ENCODE data around the gene TEX26. TPM values are rescaled to one million over a fixed set of nuclear protein-coding genes. Genes with fewer than 3 reads are reported as not detected.

Gene TEX26
- total RNA-seq, 1 donor from 2014 or later, result not detected

- Mint-ChIP-seq H3K4me3 (ENCODE audit: low read depth) (no peak overlapping the region), H3K27me3 (peaks cover 29% of the 10 kb centered on the region), H3K36me3 (ENCODE audit: insufficient read depth) (no peaks in the 10 kb centered on the region), H3K9me3 (ENCODE audit: low read depth) (no peaks in the 10 kb centered on the region), H3K4me1 (ENCODE audit: low read depth) (no peaks in the 10 kb centered on the region), H3K27ac (no peak overlapping the region)
- no peak for DNase-seq (ENCODE audit: low spot score, unreplicated experiment)
- TF ChIP-seq, protein P1, sequence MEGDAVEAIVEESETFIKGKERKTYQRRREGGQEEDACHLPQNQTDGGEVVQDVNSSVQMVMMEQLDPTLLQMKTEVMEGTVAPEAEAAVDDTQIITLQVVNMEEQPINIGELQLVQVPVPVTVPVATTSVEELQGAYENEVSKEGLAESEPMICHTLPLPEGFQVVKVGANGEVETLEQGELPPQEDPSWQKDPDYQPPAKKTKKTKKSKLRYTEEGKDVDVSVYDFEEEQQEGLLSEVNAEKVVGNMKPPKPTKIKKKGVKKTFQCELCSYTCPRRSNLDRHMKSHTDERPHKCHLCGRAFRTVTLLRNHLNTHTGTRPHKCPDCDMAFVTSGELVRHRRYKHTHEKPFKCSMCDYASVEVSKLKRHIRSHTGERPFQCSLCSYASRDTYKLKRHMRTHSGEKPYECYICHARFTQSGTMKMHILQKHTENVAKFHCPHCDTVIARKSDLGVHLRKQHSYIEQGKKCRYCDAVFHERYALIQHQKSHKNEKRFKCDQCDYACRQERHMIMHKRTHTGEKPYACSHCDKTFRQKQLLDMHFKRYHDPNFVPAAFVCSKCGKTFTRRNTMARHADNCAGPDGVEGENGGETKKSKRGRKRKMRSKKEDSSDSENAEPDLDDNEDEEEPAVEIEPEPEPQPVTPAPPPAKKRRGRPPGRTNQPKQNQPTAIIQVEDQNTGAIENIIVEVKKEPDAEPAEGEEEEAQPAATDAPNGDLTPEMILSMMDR (IDR thresholded peaks at IDR 0.05; ENCODE audit: unreplicated experiment), result no peak
Observed at GRCh38 chr13:31011901-31012654, 79.6 kb downstream of the TEX26 start.

GRCh38 chr13:31012655-31013024 is 80.2 kb downstream of the TEX26 start:
- Mint-ChIP-seq H3K4me1 (ENCODE audit: low read depth) (no peaks in the 10 kb centered on the region), H3K4me3 (ENCODE audit: low read depth) (no peak overlapping the region), H3K36me3 (ENCODE audit: insufficient read depth) (no peaks in the 10 kb centered on the region), H3K27ac (no peak overlapping the region), H3K27me3 (peaks cover 27% of the 10 kb centered on the region), H3K9me3 (ENCODE audit: low read depth) (no peaks in the 10 kb centered on the region)
- no peak for DNase-seq (ENCODE audit: low spot score, unreplicated experiment)
- TF ChIP-seq, protein P1 (IDR thresholded peaks at IDR 0.05; ENCODE audit: unreplicated experiment), result peak; percentile 34

- no peak overlapping the region for H3K4me3 Mint-ChIP-seq (ENCODE audit: low read depth)
- H3K27ac Mint-ChIP-seq, result no peak overlapping the region
- no peak for DNase-seq (ENCODE audit: low spot score, unreplicated experiment)
- no peaks in the 10 kb centered on the region for H3K36me3 Mint-ChIP-seq (ENCODE audit: insufficient read depth)
- no peaks in the 10 kb centered on the region for H3K4me1 Mint-ChIP-seq (ENCODE audit: low read depth)
- peaks cover 26% of the 10 kb centered on the region for H3K27me3 Mint-ChIP-seq
- no peaks in the 10 kb centered on the region for H3K9me3 Mint-ChIP-seq (ENCODE audit: low read depth)
- TF ChIP-seq, protein P1 (IDR thresholded peaks at IDR 0.05; ENCODE audit: unreplicated experiment), result no peak
Observed at GRCh38 chr13:31014456-31014855, 82.0 kb downstream of the TEX26 start.

DNA sequence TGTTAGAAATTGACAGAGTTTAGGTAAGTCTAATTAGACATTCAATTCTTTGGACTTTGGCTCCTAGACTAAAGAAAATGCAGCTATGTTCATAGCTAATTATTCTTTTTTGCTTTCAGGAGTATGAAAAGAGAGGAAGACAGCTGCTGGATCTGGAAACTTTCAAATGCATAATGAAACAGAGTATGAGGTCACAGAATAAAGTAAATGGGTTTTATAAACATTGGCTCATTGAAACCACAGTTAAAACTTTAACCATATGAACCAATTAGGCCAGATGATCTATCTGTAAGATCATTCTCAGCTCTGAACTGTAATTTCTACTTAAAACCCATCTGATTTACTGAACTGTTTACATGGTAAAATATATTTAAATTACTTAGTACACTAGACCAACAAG is 82.7 kb downstream of the TEX26 start:
- H3K4me1 Mint-ChIP-seq (ENCODE audit: low read depth), result no peaks in the 10 kb centered on the region
- H3K4me3 Mint-ChIP-seq (ENCODE audit: low read depth), result no peak overlapping the region
- H3K9me3 Mint-ChIP-seq (ENCODE audit: low read depth), result no peaks in the 10 kb centered on the region
- no peaks in the 10 kb centered on the region for H3K36me3 Mint-ChIP-seq (ENCODE audit: insufficient read depth)
- no peak overlapping the region for H3K27ac Mint-ChIP-seq
- TF ChIP-seq, protein P1 (IDR thresholded peaks at IDR 0.05; ENCODE audit: unreplicated experiment), result no peak
- peaks cover 23% of the 10 kb centered on the region for H3K27me3 Mint-ChIP-seq
- DNase-seq (ENCODE audit: low spot score, unreplicated experiment), result no peak

DNA sequence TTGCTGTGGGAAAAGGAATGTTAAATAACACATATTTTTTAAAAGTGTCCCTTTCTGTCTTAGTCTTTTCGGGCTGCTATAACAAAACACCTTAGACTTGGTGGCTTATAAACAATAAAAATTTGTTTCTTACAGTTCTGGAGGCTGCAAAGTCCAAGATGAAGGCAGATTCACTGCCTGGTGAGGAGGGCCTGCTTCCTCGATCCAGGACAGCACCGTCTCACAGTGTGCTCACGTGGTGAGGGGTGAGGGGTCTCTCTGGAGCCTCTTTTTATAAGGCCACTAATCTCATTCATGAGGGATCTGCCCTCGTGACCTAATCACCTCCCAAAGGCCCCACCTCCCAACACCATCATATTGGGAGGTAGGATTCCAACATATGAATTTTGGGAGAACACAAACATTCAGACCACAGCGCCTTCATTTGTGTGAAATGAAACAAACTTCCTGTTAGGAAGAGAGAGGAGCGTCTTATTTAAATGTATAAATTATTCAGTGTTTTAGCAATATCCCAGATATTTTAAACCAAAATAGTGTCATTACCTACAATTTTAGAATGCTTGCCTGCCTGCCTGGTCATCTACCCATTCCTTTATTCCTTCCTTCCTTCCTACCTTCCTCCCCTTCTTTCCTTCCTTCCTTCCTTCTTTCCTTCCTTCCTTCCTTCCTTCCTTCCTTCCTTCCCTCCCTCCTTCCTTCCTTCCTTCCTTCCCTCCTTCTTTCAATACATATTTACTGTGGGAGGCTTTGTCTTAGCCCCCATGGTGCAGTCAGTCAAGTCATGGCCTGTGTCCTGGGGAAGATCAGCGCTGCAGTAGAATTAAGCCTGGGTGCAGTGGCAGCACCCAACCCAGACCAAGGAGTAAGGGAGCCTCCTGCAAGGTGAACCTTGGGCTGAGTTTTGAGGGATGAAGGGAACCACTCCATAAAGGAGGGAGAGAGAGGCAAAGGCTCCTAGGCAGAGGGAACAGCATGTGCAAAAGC is 84.2 kb downstream of the TEX26 start:
- Mint-ChIP-seq H3K4me3 (ENCODE audit: low read depth) (no peak overlapping the region), H3K9me3 (ENCODE audit: low read depth) (no peaks in the 10 kb centered on the region), H3K4me1 (ENCODE audit: low read depth) (no peaks in the 10 kb centered on the region), H3K27ac (no peak overlapping the region), H3K27me3 (peaks cover 19% of the 10 kb centered on the region), H3K36me3 (ENCODE audit: insufficient read depth) (no peaks in the 10 kb centered on the region)
- TF ChIP-seq, protein P1 (IDR thresholded peaks at IDR 0.05; ENCODE audit: unreplicated experiment), result no peak
- DNase-seq (ENCODE audit: low spot score, unreplicated experiment), result no peak

Data from progenitor cell of endocrine pancreas (in vitro differentiated cells).